Activated naive CD4-positive, alpha-beta T cell treated with anti-CD3 and anti-CD28 coated beads, Interleukin-2, amount 50 U/mL, for 72 hours (primary cell): Measurements from ENCODE around the gene VARS2. TPM values are rescaled to one million over a fixed set of nuclear protein-coding genes. Genes with fewer than 3 reads are reported as not detected.
A peak's percentile ranks its signal among the peaks of the same experiment; 100 is the strongest.
"Not testable (repeated sequence)": the region's sequence is repeated elsewhere in the genome, so short reads cannot be mapped to it uniquely, and the experiment has no call there.

ENCODE experiments used
- ATAC-seq, 2 donors: fragments of 150-1000 bp; cut with Tn5 transposase; 2 replicates each; pipeline ENCODE4 v1.10.0; 2021; ENCODE audit warnings: mild to moderate bottlenecking in 2 of 2, moderate library complexity in 2 of 2
- DNase-seq, 2 donors: peaks; one replicate each; pipeline ENCODE4 v3.0.0; 2021 to 2022; ENCODE audit warnings: low spot score in 2 of 2
- H3K27ac Mint-ChIP-seq, 2 donors: one replicate each; pipeline ENCODE4 v1.8.0; 2022; ENCODE audit warnings: mild to moderate bottlenecking in 2 of 2, mixed read lengths in 2 of 2
- H3K36me3 Mint-ChIP-seq, 2 donors: one replicate each; pipeline ENCODE4 v1.8.0; 2022; ENCODE audit warnings: mixed read lengths in 2 of 2
- H3K9me3 Mint-ChIP-seq, 2 donors: one replicate each; pipeline ENCODE4 v1.8.0; 2022; ENCODE audit warnings: mixed read lengths in 2 of 2
- total RNA-seq, 2 donors: library from RNA; stranded (reverse); gene quantifications; one replicate each; pipeline ENCODE4 v1.2.3, GENCODE V29; 2022

The VARS2 gene
- total RNA-seq, 2 donors from 2014 or later: 55.1 to 55.7 TPM

DNA sequence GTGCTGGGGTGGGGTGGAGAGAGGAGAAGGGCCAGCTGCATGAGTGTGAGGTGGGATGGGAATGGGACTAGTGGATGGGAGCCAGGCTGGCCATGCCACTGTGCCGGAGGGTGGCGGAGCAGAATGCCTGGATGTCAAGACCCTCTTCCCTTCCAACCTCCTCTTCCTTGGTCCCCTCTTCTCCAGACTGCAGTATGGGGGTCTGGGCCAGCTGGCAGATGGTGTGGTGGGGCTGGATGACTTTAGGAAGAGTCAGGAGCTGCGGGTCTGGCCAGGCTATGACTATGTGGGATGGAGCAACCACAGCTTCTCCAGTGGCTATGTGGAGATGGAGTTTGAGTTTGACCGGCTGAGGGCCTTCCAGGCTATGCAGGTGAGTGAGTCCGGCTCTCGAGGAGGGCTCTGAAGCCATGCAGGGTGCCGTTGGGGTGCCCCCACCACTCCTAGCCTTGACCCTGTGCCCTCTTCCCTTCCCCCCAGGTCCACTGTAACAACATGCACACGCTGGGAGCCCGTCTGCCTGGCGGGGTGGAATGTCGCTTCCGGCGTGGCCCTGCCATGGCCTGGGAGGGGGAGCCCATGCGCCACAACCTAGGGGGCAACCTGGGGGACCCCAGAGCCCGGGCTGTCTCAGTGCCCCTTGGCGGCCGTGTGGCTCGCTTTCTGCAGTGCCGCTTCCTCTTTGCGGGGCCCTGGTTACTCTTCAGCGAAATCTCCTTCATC is 22.1 kb upstream of the VARS2 start:
- DNase-seq (no peak), ATAC-seq (no peak)
- H3K9me3 Mint-ChIP-seq: no peaks in the 10 kb centered on the region
- peak overlapping the region in 1 of 2 donors; percentile 80 for H3K27ac Mint-ChIP-seq
- H3K36me3 Mint-ChIP-seq: no peaks in the 10 kb centered on the region

- ATAC-seq (no peak), DNase-seq (no peak)
- Mint-ChIP-seq H3K27ac (no peak overlapping the region), H3K36me3 (no peaks in the 10 kb centered on the region), H3K9me3 (no peaks in the 10 kb centered on the region)
These were observed 20.9 kb upstream of the VARS2 start for GRCh38 chr6:30893001-30893591.

DNA sequence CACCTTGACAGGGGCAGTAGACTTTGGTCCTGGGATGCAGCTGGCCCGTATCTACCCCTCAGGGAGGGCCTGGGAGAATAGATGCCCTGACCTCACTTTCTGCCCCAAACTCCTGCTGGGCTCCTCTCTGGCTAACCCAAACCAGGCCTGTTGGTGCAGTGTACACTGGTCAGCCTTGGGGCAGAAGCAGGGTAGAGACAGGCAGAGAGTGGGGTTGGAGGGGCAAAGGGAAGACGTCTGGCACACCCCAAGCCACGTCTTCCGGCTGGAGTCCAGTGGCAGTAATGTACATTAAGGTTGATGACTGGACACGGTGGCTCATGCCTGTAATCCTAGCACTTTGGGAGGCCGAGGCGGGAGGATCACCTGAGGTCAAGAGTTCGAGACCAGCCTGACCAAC is 20.4 kb upstream of the VARS2 start:
- no peak overlapping the region for H3K27ac Mint-ChIP-seq
- ATAC-seq: no peak
- no peaks in the 10 kb centered on the region for H3K9me3 Mint-ChIP-seq
- no peak for DNase-seq
- no peaks in the 10 kb centered on the region for H3K36me3 Mint-ChIP-seq

GRCh38 chr6:30894381-30894780 is 19.7 kb upstream of the VARS2 start:
- no peak overlapping the region for H3K27ac Mint-ChIP-seq
- H3K36me3 Mint-ChIP-seq: no peaks in the 10 kb centered on the region
- DNase-seq (no peak), ATAC-seq (no peak)
- H3K9me3 Mint-ChIP-seq: no peaks in the 10 kb centered on the region

GRCh38 chr6:30894935-30895334 is 19.1 kb upstream of the VARS2 start:
- no peak for DNase-seq
- no peaks in the 10 kb centered on the region for H3K36me3 Mint-ChIP-seq
- no peak for ATAC-seq
- H3K9me3 Mint-ChIP-seq: no peaks in the 10 kb centered on the region
- no peak overlapping the region for H3K27ac Mint-ChIP-seq

DNA sequence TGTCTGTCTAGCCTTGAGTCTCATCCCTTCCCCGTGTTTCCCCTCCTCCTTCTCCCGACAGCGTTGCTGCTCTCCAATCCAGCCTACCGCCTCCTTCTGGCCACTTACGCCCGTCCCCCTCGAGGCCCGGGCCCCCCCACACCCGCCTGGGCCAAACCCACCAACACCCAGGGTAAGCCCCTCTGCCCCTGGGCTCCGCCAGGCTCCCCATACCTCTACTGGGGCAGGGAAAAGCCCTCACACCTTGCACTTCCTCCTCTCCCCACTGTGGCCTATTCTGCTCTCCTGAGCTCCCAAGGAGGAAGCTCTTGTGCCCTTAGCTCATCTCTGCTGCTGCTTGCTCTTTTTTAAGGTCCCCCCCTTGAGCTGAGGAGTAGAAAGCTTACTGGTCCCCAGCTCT is 18.7 kb upstream of the VARS2 start:
- Mint-ChIP-seq H3K27ac (no peak overlapping the region), H3K9me3 (no peaks in the 10 kb centered on the region), H3K36me3 (no peaks in the 10 kb centered on the region)
- no peak for ATAC-seq
- no peak for DNase-seq

GRCh38 chr6:30896541-30896940 is 17.5 kb upstream of the VARS2 start:
- DNase-seq: no peak
- Mint-ChIP-seq H3K9me3 (no peaks in the 10 kb centered on the region), H3K27ac (no peak overlapping the region), H3K36me3 (no peaks in the 10 kb centered on the region)
- ATAC-seq: no peak

DNA sequence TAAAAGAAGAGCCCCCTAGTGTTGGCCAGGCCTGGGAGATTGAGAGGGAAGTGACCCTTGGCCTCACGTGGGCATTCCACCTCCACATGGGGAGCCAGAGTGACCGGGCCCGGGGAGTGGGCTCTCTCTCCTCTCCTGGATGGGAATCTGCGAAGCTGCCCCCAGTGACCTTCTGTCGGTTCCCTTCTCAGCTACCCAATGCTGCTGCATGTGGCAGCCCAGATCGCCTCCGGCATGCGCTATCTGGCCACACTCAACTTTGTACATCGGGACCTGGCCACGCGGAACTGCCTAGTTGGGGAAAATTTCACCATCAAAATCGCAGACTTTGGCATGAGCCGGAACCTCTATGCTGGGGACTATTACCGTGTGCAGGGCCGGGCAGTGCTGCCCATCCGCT is 16.2 kb upstream of the VARS2 start:
- Mint-ChIP-seq H3K27ac (no peak overlapping the region), H3K36me3 (no peaks in the 10 kb centered on the region), H3K9me3 (no peaks in the 10 kb centered on the region)
- ATAC-seq: no peak
- no peak for DNase-seq

GRCh38 chr6:30898750-30899360 is 15.2 kb upstream of the VARS2 start:
- ATAC-seq (no peak), DNase-seq (no peak)
- H3K36me3 Mint-ChIP-seq: no peaks in the 10 kb centered on the region

GRCh38 chr6:30900863-30901417 is 13.1 kb upstream of the VARS2 start:
- Mint-ChIP-seq H3K9me3 (no peaks in the 10 kb centered on the region), H3K36me3 (no peaks in the 10 kb centered on the region), H3K27ac (no peak overlapping the region)
- DNase-seq (no peak), ATAC-seq (peak in 1 of 2 donors; percentile 43)

More at GRCh38 chr6:30898750-30899360, 15.2 kb upstream of the VARS2 start:
- no peaks in the 10 kb centered on the region for H3K9me3 Mint-ChIP-seq
- H3K27ac Mint-ChIP-seq: peak overlapping the region in 1 of 2 donors; percentile 70

- no peaks in the 10 kb centered on the region for H3K36me3 Mint-ChIP-seq
- H3K27ac Mint-ChIP-seq: no peak overlapping the region
- H3K9me3 Mint-ChIP-seq: no peaks in the 10 kb centered on the region
- DNase-seq: no peak
- ATAC-seq: no peak
These were observed 12.6 kb upstream of the VARS2 start for GRCh38 chr6:30901436-30901835.

GRCh38 chr6:30902196-30902595 is 11.8 kb upstream of the VARS2 start:
- not testable (repeated sequence) for H3K27ac Mint-ChIP-seq, H3K36me3 Mint-ChIP-seq, DNase-seq, H3K9me3 Mint-ChIP-seq, ATAC-seq

DNA sequence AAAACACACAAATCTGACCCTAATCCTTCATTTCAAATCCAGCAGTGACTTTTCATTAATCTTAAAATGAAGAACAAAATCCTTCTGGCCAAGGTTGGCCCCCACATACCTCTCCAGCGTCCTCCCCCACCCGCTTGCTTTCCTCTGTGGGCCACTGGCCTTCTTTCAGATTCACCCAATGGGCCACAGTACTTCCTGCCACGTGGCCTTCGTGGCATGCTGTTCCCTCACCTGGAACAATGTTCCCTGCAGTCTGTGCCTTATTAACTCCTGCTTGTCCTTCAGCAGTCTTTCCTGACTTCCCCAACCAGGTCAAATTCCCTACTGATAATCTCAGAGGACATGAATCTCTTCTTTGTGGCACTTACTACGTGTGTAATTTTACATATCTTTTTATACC is 11.3 kb upstream of the VARS2 start:
- H3K36me3 Mint-ChIP-seq: peaks cover 0 to 1% of the 10 kb centered on the region in 2 donors
- ATAC-seq (no peak), DNase-seq (no peak)
- H3K27ac Mint-ChIP-seq: no peak overlapping the region
- H3K9me3 Mint-ChIP-seq: no peaks in the 10 kb centered on the region

DNA sequence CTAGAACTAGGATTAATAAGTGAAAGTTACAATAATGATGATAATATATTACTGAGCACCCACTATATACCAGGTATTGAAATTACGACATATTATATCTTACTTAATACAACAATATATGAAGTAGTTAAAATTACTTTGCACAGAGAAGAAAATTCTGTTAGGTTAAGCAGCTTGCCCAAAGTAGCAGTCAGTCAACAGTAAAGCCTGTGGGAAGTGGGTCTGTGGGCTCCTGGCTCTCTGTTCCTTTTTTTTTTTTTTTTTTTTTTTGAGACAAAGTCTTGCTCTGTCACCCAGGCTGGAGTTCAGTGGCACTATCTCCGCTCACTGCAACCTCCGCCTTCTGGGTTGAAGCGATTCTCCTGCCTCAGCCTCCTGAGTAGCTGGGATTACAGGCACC is 10.8 kb upstream of the VARS2 start:
- Mint-ChIP-seq H3K27ac (no peak overlapping the region), H3K36me3 (peaks cover 0 to 6% of the 10 kb centered on the region in 2 donors), H3K9me3 (no peaks in the 10 kb centered on the region)
- no peak for ATAC-seq
- DNase-seq: no peak

DNA sequence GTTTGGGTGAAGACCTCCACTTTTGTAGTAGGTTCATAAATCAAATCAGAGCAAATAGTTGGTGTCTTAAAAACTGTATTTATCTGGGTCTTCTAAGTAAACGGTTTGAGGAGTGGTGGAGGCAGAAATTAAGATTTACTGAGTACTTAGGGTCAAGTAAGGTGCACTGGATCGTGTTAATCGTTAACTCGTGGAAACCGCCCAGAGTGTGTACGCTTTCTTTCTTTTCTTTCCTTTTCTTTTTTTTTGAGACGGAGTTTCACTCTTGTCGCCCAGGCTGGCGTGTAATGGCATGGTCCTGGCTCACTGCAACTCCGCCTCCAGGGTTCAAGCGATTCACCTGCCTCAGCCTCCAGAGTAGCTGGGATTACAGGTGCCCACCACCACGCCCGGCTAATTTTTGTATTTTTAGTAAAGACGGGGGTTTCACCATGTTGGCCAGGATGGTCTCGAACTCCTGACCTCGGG is 6.7 kb upstream of the VARS2 start:
- ATAC-seq, DNase-seq, H3K9me3 Mint-ChIP-seq: not testable (repeated sequence)
- H3K27ac Mint-ChIP-seq: peak overlapping the region in 1 of 2 donors; percentile 86
- H3K36me3 Mint-ChIP-seq: peaks cover 2 to 12% of the 10 kb centered on the region in 2 donors

DNA sequence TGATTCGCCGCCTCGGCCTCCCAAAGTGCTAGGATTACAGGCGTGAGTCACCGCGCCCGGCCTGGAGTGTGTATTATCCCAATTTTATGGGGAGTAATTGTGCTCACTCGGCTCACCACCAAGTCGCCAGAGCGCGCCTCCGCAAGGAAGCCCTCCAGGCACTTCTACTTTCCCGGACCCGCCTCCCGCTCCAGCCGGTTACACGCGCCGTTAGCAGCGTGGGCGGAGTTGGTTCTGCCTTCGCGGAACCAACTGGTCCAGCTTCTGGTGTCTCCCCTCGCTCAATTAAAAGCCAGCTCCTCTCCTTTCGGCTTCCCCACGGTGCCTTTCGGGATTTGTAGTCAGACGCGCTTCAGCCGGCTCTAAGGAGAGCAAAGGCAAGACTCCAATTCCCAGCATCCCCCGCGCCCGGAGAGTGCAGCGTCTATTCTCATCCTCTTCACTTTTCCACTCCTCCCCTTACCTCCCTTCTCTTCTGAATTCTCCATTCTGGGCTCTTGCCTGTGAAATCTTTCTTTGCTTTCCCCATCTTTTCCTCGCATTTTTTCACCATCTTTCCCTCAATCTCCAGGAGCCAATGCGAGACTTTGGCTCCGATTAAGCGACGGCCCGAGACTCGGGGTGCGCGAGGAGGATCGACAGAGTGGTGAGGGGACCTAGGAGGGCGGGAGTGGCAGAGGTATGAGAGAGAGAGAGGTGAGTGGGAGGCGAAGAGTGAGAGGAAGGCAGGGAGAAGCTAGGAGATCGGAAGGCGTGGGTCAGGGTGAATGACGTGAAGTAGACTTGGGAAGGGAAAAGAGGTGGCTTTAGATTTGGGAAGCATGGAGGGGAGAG is 6.1 kb upstream of the VARS2 start, which contains the start of gene GTF2H4:
Gene GTF2H4 (plus strand): TSS at position 450 of the 834 bp plus-strand sequence.
- H3K9me3 Mint-ChIP-seq: no peaks in the 10 kb centered on the region
- ATAC-seq (peak; percentile 98), DNase-seq (peak; percentile 88 to 90)
- peak within 1 kb of the TSS; percentile 86 to 94 for H3K27ac Mint-ChIP-seq
- H3K36me3 Mint-ChIP-seq: peaks cover 7 to 12% of the 10 kb centered on the region in 2 donors
